ENCODE measurements around the gene OR2F2.

The OR2F2 gene

GRCh38 chr7:143979359-143979758, 44.3 kb downstream of the OR2F2 start:
- DNase-seq (ENCODE audit: low read depth), result peak; percentile 32

- DNase-seq (ENCODE audit: low read depth), result no peak
Observed at GRCh38 chr7:143979998-143980397, 45.0 kb downstream of the OR2F2 start.

DNA sequence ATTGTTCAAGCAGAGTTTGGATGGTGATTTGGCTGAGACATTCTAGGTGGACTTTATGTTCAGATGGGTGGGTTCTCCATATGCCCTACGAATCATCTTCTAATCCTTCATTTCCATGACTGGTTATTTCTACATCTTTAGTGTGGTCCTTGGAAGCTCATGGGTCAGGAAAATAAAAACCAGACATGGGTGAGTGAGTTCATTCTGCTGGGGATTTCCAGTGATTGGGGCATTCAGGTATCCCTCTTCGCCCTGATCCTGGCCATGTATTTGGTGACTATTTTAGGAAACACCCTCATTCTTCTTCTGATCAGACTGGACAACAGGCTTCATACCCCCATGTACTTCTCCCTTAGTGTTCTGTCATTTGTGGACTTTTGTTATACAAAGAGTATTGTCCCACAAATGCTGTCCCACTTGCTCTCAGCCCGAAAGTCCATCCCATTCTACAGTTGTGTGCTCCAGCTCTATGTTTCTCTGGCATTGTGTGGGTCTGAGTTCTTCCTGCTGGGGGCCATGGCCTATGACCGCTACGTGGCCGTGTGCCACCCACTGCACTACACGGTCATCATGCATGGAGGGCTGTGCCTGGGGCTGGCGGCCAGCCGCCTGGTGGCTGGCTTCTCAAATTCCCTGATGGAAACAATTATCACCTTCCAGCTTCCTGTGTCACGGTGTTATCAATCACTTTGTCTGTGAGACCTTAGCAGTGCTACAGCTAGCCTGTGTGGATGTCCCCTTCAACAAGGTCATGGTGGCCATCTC, 45.9 kb downstream of the OR2F2 start:
- no peak for DNase-seq (ENCODE audit: low read depth)

DNA sequence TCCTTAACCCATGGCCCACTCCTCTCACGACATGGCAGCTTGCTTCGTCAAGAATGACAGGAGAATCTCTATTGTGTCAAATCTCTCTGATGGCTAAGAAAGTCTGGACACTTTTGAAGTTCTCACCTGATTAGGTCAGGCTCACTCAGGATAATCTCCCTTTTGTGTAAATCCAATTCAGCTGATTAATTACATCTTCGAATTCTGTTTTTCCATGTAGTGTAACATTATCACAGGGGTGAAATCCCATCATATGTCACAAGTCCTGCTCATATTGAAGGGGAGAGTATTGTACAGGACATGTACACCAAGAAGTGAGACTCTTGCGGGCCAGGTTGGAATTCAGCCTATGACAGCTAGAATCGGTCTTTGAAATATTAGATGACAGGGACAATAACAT, 48.9 kb downstream of the OR2F2 start:
- no peak for DNase-seq (ENCODE audit: low read depth)

Measured in GM04503 (cell line).